SW480 (cell line): ENCODE data around the gene EPC1.
"Not testable (repeated sequence)": the region's sequence is repeated elsewhere in the genome, so short reads cannot be mapped to it uniquely, and the experiment has no call there.

Experiments
- DNase-seq: peaks from one replicate; pipeline ENCODE4 v3.0.0-alpha.2; 2016; ENCODE audit warnings: low spot score

The EPC1 gene

DNA sequence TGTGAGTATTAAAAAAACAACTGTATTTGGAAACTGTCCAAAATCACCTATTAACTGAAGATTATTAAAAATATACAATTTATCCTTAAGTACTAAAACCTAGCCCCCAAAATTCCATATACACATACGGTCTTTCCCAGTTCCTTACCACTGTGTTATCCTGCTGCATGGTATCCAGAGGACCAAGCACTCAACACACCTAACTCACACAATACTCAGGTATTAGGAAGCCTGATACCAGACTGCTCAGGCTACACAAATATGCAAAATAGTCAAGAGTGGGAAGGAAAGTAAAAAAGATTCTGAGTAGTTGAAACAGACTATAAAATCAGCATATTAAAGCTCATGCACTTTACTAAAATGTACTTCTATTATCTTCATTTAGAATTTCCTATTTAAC, 67.2 kb downstream of the EPC1 start:
- DNase-seq: no peak

GRCh38 chr10:32273336-32273735, 73.6 kb downstream of the EPC1 start:
- DNase-seq: no peak

GRCh38 chr10:32271617-32272016, 75.3 kb downstream of the EPC1 start:
- DNase-seq: no peak

- DNase-seq: no peak
Measured at GRCh38 chr10:32269343-32270100, 77.4 kb downstream of the EPC1 start.

DNA sequence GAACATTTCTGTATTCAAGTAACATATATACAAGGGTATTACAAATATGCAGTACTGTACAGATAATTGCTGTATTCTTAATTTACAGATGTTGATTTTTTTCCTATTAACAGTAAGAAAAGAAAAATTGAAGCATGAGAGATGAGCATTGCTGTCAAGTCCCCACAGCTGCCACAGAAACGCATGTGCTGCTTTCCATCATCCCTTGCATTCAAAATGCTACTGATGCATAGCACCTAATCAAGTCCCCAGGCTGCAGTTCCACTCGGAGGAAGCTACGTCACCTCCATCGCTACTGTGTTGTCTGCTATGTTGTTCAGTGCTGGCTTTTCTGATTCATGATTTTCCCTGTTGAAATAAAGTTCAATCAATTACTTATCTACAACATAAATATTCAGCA, 78.2 kb downstream of the EPC1 start:
- no peak for DNase-seq

GRCh38 chr10:32266979-32267378, 80.0 kb downstream of the EPC1 start:
- no peak for DNase-seq

GRCh38 chr10:32266566-32266965, 80.4 kb downstream of the EPC1 start:
- DNase-seq: no peak

- no peak for DNase-seq
Measured at GRCh38 chr10:32265756-32266155, 81.2 kb downstream of the EPC1 start.

- no peak for DNase-seq
Measured at GRCh38 chr10:32263300-32263699, 83.7 kb downstream of the EPC1 start.

DNA sequence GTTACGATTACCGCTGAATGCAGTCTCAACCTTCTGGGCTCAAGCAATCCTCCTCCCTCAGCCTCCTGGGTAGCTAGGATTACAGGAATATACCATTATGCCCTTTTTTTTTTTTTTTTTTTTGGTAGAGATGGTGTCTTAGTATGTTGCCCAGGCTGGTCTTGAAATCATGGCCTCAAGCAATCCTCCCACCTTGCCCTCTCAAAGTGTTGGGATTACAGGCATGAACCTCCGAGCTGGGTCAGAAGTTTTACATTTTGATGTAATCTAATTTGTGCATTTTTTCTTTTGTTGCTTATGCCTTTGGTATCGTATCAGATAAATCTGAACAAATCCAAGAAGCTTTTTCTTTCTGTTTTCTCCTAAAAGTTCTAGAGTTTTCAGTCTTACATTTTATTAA, 87.4 kb downstream of the EPC1 start:
- DNase-seq: no peak

DNA sequence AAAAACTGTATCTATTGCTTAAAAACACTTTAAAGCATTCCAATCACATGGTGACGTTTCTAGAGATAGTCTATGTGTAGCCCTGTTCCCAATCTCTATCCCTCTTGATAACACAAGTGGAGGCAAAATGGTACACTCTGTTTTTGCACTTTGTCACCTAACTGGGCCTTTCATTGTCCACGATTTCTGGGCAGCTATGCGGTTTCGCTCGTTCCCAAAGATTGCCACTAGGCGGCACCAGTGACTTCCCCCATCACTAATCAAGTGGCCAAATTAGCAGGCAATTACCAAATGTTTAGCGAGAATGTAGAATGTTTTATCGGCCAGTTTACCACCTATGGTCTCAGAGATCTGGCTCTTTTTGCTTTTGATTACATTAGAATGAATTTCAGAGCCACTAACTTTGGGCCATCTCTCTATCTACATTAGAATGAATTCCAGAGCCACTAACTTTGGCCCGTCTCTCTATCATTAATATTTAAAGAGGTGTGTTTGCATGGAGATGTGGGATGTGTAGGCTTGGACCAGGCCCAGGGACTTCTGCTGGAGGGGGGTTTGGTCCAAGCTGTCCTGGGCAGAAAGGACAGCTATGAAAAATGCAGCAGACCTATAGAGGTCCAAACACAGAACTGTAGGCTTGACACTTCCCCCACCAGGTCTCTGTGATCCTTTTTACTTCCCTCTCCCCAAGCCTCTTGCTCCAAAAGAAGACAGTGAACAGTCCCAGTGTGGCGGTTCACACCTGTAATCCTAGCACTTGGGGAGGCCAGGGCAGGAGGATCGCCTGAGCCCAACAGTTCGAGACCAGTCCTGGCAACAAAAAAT, 90.1 kb downstream of the EPC1 start:
- peak; percentile 33 for DNase-seq

DNA sequence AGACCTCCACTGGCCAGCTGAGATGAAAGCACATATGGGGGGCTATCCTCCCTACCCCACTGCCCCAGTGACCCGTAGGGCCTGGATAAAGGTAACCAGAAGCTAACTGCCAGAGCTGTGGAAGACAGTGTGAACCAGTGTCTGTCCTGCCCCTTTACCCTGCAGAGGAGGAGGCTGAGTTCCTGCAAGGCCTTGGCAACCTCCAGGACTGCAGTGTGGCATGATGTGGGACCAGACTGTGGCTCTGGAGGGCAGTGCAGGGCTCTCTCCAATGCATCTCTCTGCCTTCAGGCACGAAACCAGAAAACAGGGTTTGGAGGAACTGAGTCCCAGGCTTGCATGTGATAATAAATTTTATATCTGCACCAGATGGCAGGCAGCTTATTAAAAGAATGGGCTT, 93.1 kb downstream of the EPC1 start:
- no peak for DNase-seq

- DNase-seq: peak; percentile 66
Measured at GRCh38 chr10:32253276-32253675, 93.7 kb downstream of the EPC1 start.

DNA sequence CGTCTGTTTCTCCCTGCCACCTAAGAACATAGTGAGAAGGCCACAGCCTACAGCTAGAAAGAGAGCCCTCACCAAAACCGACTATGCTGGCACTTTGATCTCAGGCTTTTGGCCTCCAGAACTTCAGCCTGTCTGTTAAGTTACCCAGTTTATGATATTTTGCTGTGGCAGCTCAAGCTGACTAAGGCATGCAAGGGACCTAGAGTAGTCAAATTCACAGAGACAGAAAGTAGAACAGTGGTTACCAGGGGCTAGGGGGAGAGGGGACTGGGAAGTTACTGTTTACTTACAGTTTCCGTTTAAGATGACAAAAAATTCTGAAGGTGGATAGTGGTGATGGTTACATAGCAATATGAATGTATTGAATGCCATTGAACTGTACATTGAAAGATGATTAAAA, 96.5 kb downstream of the EPC1 start:
- DNase-seq: not testable (repeated sequence)

- DNase-seq: no peak
Measured at GRCh38 chr10:32246685-32247084, 100.3 kb downstream of the EPC1 start.

DNA sequence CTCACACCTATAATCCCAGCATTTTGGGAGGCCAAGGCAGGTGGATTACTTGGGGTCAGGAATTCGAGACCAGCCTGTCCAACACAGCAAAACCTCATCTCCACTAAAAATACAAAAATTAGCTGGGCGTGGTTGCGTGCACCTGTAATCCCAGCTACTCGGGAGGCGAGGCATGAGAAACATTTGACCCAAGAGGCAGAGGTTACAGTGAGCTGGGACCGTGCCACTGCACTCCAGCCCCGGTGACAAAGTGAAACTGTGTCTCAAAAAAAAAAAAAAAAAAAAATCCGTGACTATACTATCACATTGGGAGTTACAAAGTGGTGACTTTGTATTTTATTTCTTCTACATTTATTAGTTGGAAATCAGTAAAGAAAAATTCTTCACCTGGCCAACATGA, 101.2 kb downstream of the EPC1 start:
- no peak for DNase-seq

DNA sequence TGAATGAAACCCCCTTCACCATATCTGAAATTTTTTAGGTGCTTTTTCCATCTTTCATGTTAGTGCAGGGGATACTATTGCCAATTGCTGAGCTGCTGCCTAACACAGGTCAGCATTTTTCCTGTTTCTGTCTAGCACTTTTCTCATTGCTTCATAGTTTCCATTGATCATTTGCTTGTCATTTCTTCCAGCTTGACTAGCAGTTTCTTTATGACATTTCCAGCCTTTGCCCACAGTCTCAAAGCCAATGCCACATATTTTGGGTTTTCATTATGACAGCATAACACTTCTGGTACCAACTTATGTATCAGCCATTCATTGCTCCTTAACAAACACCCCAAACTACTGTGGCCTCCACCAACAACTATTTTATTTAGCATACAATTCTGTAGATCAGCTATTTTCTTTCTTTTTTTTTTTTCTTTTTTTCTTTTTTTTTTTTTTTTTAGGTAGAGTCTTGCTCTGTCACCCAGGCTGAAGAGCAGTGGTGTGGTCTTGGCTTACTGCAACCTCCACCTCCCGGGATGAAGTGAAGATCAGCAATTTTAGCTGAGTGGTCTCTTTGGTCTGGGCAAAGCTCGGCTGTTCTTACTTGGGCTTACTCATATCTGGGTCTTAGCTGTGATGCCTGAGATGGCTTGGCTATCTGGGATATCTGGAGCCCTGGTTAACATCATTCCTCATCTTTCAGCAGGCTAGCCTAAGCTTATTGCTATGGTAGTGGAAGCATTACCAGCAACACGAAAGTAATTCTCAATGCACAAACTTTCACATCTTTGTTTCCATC, 102.3 kb downstream of the EPC1 start:
- DNase-seq: no peak

- DNase-seq: no peak
Measured at GRCh38 chr10:32244011-32244410, 102.9 kb downstream of the EPC1 start.

DNA sequence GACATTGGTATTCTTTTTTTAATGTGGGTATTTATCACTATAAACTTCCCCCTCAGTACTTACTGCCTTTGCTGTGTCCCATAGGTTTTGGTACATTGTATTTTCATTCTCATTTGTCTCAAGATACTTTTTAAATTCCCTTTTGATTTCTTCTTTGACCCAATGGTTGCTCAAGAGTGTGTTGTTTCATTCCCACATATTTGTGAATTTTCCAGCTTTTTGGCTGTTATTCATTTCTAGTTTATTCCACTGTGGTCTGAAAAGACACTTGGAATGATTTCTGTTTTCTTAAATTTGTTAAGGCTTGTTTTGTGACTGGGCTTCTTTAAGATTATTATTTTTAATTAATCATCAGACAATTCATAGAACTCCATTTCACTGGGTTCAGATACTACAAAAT, 105.0 kb downstream of the EPC1 start:
- DNase-seq: no peak

DNA sequence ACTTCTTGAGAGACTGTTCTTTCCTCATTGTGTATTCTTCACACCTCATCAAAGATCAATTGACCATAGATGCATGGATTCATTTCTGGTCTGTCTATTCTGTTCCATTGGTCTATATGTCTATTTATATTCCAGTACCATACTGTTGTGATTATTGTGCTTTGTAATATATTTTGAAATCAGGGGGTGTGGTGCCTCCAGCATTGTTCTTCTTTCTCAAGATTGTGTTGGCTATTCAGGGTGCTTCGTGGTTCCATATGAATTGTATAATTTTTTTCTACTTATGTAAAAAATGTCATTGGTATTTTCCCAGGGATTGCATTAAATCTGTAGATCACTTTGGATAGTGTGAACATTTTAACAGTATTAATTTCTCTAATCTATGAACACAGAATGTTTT, 106.5 kb downstream of the EPC1 start:
- DNase-seq: no peak

DNA sequence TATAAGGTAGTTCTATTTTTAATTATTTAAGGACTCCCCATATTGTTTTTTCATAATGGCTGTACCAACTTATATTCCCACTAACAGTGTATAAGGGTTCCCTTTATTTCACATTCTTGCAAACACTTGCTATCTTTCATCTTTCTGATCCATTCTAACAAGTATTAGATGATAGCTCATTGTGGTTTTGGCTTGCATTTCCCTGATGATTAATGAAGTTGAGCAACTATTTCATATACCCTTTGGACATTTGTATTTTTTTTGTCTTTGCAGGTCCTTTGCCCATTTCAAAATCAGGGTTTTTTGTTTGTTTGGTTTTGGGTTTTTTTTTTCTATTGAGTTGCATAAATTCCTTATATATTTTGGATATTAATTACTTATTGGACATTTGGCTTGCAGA, 107.2 kb downstream of the EPC1 start:
- no peak for DNase-seq

GRCh38 chr10:32237644-32238345, 109.2 kb downstream of the EPC1 start:
- no peak for DNase-seq
